Heart right ventricle (tissue), 16 donors: ENCODE measurements around the gene TOM1L1. TPM values are rescaled to one million over a fixed set of nuclear protein-coding genes. Genes with fewer than 3 reads are reported as not detected.

ENCODE experiments used
- ATAC-seq, 8 donors: fragments of 200-7000 bp; cut with Tn5 transposase; one replicate each; pipeline ENCODE4 v1.9.1; 2020; ENCODE audit warnings: mild to moderate bottlenecking in 8 of 8, moderate library complexity in 8 of 8, moderate number of reproducible peaks in 1 of 8
- DNase-seq, 2 donors: peaks; one replicate each; pipeline ENCODE4 v3.0.0-alpha.2; 2020
- H3K27ac ChIP-seq, 10 donors: fragments of 200-600 bp; sonication (generic) in 2 of 10; one replicate each; pipeline versions ENCODE4 v1.5.0 to v1.8.0; 2020 to 2022; ENCODE audit warnings: mild to moderate bottlenecking in 3 of 10
- H3K27me3 ChIP-seq, 7 donors: fragments of 200-600 bp; one replicate each; pipeline ENCODE4 v1.8.0; 2021 to 2022; ENCODE audit warnings: mild to moderate bottlenecking in 2 of 7
- H3K36me3 ChIP-seq, 9 donors: fragments of 200-600 bp; sonication (generic) in 1 of 9; one replicate each; pipeline versions ENCODE4 v1.5.0 to v1.8.0; 2020 to 2022; ENCODE audit warnings: mild to moderate bottlenecking in 2 of 9
- H3K4me1 ChIP-seq, 9 donors: fragments of 200-600 bp; sonication (generic) in 1 of 9; one replicate each; pipeline versions ENCODE4 v1.5.0 to v1.8.0; 2020 to 2022; ENCODE audit warnings: mild to moderate bottlenecking in 4 of 9
- H3K4me3 ChIP-seq, 10 donors: fragments of 200-600 bp; sonication (generic) in 2 of 10; one replicate each; pipeline versions ENCODE4 v1.5.0 to v1.8.0; 2020 to 2022; ENCODE audit warnings: mild to moderate bottlenecking in 7 of 10, moderate library complexity in 2 of 10
- H3K9me3 ChIP-seq, 11 donors: fragments of 200-600 bp in 10 of 11; sonication (generic) in 2 of 11; one replicate each; pipeline versions ENCODE4 v1.5.0 to v1.8.0; 2013 to 2022; ENCODE audit warnings: mild to moderate bottlenecking in 2 of 11, control low read depth in 1 of 11, moderate library complexity in 1 of 11
- WGBS, 2 donors: extraction: QIAGEN DNeasy Blood & Tissue Kit; methylation state at CpG; one replicate each; pipeline ENCODE4 v1.1.7; 2013; ENCODE audit warnings: inconsistent platforms in 1 of 2; 5-methylcytosine and 5-hydroxymethylcytosine counted together
- intact Hi-C, 10 donors: fragments of 100-400 bp; cut with DNase I; formaldehyde crosslinking; loops; one replicate each; pipeline versions ENCODE4 v1.11.1 to v1.14.2; 2022
- polyA plus RNA-seq, 2 donors: library from polyadenylated mRNA; stranded (reverse); fragments of 200-250 nt; gene quantifications; one replicate each; pipeline ENCODE4 v1.2.3, GENCODE V29; 2013
- total RNA-seq, 10 donors: library from RNA; stranded (reverse); fragmentation: NEBNext Ultra II Directional in 3 of 10; extraction: Animal tissue kit (Norgen Biotek cat#: 25700) in 3 of 10; gene quantifications; one replicate each; pipeline versions ENCODE4 v1.2.1 to v1.2.4, GENCODE V29; 2021 to 2023
- TF ChIP-seq, protein P1 (sequence below), 9 donors: fragments of 200-600 bp; sonication (generic) in 2 of 9; IDR thresholded peaks; one replicate each; pipeline versions ENCODE4 v1.5.0 to v1.8.0; 2021 to 2022; ENCODE audit warnings: antibody characterized with exemption in 9 of 9, mild to moderate bottlenecking in 5 of 9, moderate library complexity in 1 of 9
- donor health status: Arrhythmogenic right ventricular cardiomyopathy.
- donor health status: ischemic (EF 13 %, LVEDD 7.1; RV severe dilation, severe dysfunction).
- donor health status: healthy with polysubstance abuse.
- donor health status: DM: no; HTN: yes; CAD: no.
- donor health status: DM: no; HTN: no; CAD: no.
- donor health status: ischemic (EF 25% LVEDD 6.9; RV normal size, moderate dysfunction).
- donor health status: ischemic (EF 25% LVEDD 5.7; RV mildly dilated, moderate dysfunction).
- donor health status: healthy.
- donor health status: DM: yes; HTN: yes; CAD: no.
- donor health status: Ischemic cardiomyopathy.
- donor health status: ischemic (EF 35%, LVEDD 5.7; RV mildly dilated, moderate dysfunction).
- donor health status: nonischemic (EF 11% LVEDD 7.7; RV severe dilation, severe dysfunction).
- donor health status: DM: yes; HTN: yes; CAD: no.
- donor health status: PGD.
- donor health status: ischemic (EF 29% LVEDD 5.4; RV normal size, mild dysfunction).
- donor health status: nonischemic (EF 23%, LVEDD 6.1; RV moderate dilation, normal function).

Gene TOM1L1
- total and polyA plus RNA-seq, 12 donors, result 5.0 to 14.4 (median 9.4) TPM

GRCh38 chr17:54935471-54935870 lies 34.8 kb downstream of the TOM1L1 start:
- DNase-seq, result no peak
- H3K4me3 ChIP-seq, result no peak overlapping the region
- TF ChIP-seq, protein P1, sequence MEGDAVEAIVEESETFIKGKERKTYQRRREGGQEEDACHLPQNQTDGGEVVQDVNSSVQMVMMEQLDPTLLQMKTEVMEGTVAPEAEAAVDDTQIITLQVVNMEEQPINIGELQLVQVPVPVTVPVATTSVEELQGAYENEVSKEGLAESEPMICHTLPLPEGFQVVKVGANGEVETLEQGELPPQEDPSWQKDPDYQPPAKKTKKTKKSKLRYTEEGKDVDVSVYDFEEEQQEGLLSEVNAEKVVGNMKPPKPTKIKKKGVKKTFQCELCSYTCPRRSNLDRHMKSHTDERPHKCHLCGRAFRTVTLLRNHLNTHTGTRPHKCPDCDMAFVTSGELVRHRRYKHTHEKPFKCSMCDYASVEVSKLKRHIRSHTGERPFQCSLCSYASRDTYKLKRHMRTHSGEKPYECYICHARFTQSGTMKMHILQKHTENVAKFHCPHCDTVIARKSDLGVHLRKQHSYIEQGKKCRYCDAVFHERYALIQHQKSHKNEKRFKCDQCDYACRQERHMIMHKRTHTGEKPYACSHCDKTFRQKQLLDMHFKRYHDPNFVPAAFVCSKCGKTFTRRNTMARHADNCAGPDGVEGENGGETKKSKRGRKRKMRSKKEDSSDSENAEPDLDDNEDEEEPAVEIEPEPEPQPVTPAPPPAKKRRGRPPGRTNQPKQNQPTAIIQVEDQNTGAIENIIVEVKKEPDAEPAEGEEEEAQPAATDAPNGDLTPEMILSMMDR (IDR thresholded peaks at IDR 0.05), result no peak
- ATAC-seq, result no peak
- peaks cover 0 to 56% (median 0%) of the 10 kb centered on the region in 9 donors for H3K36me3 ChIP-seq
- no peaks in the 10 kb centered on the region for H3K9me3 ChIP-seq
- WGBS, 2 donors, result 91 to 92% methylated on average over 5 of the region's 5 CpGs
- intact Hi-C loops, result no loop called here
- H3K4me1 ChIP-seq, result no peaks in the 10 kb centered on the region
- no peaks in the 10 kb centered on the region for H3K27me3 ChIP-seq
- no peak overlapping the region for H3K27ac ChIP-seq

DNA sequence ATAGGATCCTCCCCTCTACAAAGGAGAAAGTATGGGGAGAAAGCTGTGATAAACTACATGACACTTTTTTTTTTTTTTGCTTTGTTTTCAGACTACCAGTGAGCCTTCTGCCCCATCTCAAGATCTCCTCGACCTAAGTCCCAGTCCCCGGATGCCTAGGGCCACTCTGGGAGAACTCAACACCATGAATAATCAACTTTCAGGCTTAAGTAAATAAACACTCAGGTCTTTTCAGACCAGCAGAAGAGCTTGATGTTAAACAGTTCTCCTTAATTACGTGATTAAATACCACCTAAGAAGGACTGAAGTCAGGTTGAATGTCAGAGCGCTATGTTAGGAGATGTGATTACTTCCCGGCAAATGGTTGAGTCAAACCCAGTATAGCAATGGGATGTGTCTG lies 36.4 kb downstream of the TOM1L1 start:
- H3K27me3 ChIP-seq, result no peaks in the 10 kb centered on the region
- peaks cover 0 to 51% (median 0%) of the 10 kb centered on the region in 9 donors for H3K36me3 ChIP-seq
- ATAC-seq, result no peak

GRCh38 chr17:54937426-54937825 lies 36.8 kb downstream of the TOM1L1 start:
- TF ChIP-seq, protein P1 (IDR thresholded peaks at IDR 0.05), result no peak
- no peaks in the 10 kb centered on the region for H3K4me1 ChIP-seq

More for the DNA sequence above, 36.4 kb downstream of the TOM1L1 start:
- no peak for DNase-seq
- no peaks in the 10 kb centered on the region for H3K4me1 ChIP-seq
- no peak overlapping the region for H3K27ac ChIP-seq
- intact Hi-C loops, result no loop called here
- no peaks in the 10 kb centered on the region for H3K9me3 ChIP-seq
- TF ChIP-seq, protein P1 (IDR thresholded peaks at IDR 0.05), result no peak
- no peak overlapping the region for H3K4me3 ChIP-seq
- WGBS, 2 donors, result 59 to 64% methylated on average over 5 of the region's 5 CpGs

DNA sequence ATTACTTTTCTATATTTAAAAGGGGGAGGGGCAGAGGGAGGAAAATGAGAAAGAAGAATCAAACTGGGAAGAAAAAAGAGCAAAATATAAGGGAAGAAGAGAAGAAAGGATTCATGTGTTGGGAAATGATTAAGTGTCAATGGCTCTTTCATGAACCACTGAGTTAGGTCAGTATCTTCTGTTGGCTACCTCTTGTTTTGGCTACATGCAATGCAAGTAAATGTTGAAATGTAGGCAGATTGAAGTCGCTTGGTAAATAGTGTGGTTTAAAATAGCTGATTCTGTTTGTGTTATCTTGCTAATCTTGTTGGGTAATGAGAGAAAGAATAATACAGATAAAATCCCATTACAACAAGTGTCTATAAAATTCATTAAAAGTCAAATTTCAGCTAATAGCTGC lies 40.6 kb downstream of the TOM1L1 start:
- Histone ChIP-seq H3K36me3 (peaks cover 0 to 35% (median 0%) of the 10 kb centered on the region in 9 donors), H3K4me1 (no peaks in the 10 kb centered on the region), H3K27ac (no peak overlapping the region), H3K27me3 (no peaks in the 10 kb centered on the region), H3K9me3 (no peaks in the 10 kb centered on the region), H3K4me3 (no peak overlapping the region)
- ATAC-seq (no peak), DNase-seq (no peak)
- intact Hi-C loops, result no loop called here
- WGBS, 2 donors, result 84 to 90% methylated on average over 1 of the region's 1 CpG
- TF ChIP-seq, protein P1 (IDR thresholded peaks at IDR 0.05), result no peak

More at GRCh38 chr17:54937426-54937825, 36.8 kb downstream of the TOM1L1 start:
- no peaks in the 10 kb centered on the region for H3K9me3 ChIP-seq
- intact Hi-C loops, result no loop called here
- H3K27me3 ChIP-seq, result no peaks in the 10 kb centered on the region
- WGBS, 2 donors, result 91 to 95% methylated on average over 1 of the region's 1 CpG
- peaks cover 0 to 51% (median 0%) of the 10 kb centered on the region in 9 donors for H3K36me3 ChIP-seq
- H3K4me3 ChIP-seq, result no peak overlapping the region
- DNase-seq (no peak), ATAC-seq (no peak)
- H3K27ac ChIP-seq, result no peak overlapping the region
